Peyer's patch (tissue), 4 donors: Measurements from ENCODE around the gene COL27A1.

Experiments used
- CTCF ChIP-seq, 6 experiments: fragments of 450-650 bp in 4 of 6; fragments of 200-600 bp in 2 of 6; sonication (generic) in 1 of 6; IDR thresholded peaks; one replicate each; pipeline ENCODE4 v1.5.1; 2017 to 2019; ENCODE audit warnings: antibody characterized with exemption in 6 of 6, mild to moderate bottlenecking in 3 of 6, moderate library complexity in 1 of 6
- POLR2A ChIP-seq, 2 donors: fragments of 450-650 bp; IDR thresholded peaks; one replicate each; pipeline ENCODE4 v1.5.1; 2017; ENCODE audit warnings: antibody characterized with exemption in 2 of 2, mild to moderate bottlenecking in 2 of 2, moderate library complexity in 2 of 2

- TF ChIP-seq CTCF (IDR thresholded peaks at IDR 0.05) (no peak), POLR2A (IDR thresholded peaks at IDR 0.05) (no peak)
Measured at GRCh38 chr9:114180696-114181606, 25.6 kb downstream of the COL27A1 start.
